ENCODE measurements around the gene NEURL1. TPM values are rescaled to one million over a fixed set of nuclear protein-coding genes. Genes with fewer than 3 reads are reported as not detected.

NEURL1 gene
- total and polyA plus RNA-seq, 2 experiments from 2014 or later, result 2.3 to 4.6 TPM

DNA sequence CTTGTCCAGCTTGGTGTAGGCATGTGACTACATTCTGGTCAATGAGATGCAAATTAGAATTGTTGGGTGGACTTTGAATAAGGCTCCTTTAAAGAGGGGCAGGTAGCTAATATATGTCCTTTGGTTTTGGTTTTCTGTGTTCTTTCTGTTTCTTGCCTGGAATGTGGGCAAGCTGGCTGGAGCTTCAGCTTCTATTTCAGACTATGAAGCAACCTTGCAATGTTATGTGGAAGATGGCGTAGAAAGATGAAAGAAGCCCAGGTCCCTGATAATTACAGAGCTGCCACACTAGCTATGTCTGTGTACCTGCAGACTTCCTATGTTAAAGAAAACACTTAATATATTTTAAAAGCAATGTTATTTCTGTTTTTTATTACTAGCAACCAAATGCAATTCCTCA is 46.2 kb downstream of the NEURL1 start:
- no peak overlapping the region for H3K27ac ChIP-seq
- peaks cover 7% of the 10 kb centered on the region for H3K4me1 ChIP-seq (ENCODE audit: insufficient read depth)
- H3K36me3 ChIP-seq (replicated peaks; ENCODE audit: insufficient read depth, low read depth), result no peaks in the 10 kb centered on the region
- no peaks in the 10 kb centered on the region for H3K9me3 ChIP-seq (ENCODE audit: low read depth)
- no peak overlapping the region for H3K4me3 ChIP-seq
- no peak for DNase-seq (ENCODE audit: low spot score)
- TF ChIP-seq, protein P1, sequence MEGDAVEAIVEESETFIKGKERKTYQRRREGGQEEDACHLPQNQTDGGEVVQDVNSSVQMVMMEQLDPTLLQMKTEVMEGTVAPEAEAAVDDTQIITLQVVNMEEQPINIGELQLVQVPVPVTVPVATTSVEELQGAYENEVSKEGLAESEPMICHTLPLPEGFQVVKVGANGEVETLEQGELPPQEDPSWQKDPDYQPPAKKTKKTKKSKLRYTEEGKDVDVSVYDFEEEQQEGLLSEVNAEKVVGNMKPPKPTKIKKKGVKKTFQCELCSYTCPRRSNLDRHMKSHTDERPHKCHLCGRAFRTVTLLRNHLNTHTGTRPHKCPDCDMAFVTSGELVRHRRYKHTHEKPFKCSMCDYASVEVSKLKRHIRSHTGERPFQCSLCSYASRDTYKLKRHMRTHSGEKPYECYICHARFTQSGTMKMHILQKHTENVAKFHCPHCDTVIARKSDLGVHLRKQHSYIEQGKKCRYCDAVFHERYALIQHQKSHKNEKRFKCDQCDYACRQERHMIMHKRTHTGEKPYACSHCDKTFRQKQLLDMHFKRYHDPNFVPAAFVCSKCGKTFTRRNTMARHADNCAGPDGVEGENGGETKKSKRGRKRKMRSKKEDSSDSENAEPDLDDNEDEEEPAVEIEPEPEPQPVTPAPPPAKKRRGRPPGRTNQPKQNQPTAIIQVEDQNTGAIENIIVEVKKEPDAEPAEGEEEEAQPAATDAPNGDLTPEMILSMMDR (IDR thresholded peaks at IDR 0.05; ENCODE audit: poor library complexity), result no peak
- TF ChIP-seq EZH2phosphoT487 (IDR thresholded peaks at IDR 0.05; ENCODE audit: low read depth, severe bottlenecking, unreplicated experiment) (no peak), EZH2 (IDR thresholded peaks at IDR 0.05; ENCODE audit: borderline replicate concordance) (no peak)
- no peak overlapping the region for H3K4me2 ChIP-seq
- no peaks in the 10 kb centered on the region for H3K9me2 ChIP-seq (replicated peaks; ENCODE audit: insufficient read depth)
- H4K20me1 ChIP-seq (ENCODE audit: insufficient read depth, poor library complexity, severe bottlenecking), result no peaks in the 10 kb centered on the region
- no peaks in the 10 kb centered on the region for H3K27me3 ChIP-seq
- no peaks in the 10 kb centered on the region for H3K79me2 ChIP-seq
- WGBS (ENCODE audit: low lambda C conversion rate, missing lambda C conversion rate), result 0% methylated on average over 1 of the region's 1 CpG
- no peak overlapping the region for H2AFZ ChIP-seq

DNA sequence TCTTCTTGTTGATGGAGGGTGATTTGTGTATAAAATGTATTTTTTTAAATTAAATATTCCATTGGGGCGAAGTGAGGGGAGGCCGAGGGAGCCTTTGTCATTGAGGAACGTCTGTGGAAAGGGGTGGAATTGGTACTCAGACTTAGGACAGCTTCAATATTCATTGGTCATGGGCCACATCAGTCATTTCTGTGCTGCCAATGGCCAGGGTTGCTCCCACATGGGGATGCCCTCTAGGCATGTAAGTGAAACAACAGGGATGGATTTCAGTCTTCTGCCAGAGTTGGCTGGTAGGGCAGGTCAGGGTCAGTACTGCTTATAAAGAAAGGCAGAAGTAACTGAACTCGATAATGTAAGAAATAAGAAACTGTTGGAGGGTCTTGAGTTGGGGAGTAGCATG is 47.2 kb downstream of the NEURL1 start:
- no peaks in the 10 kb centered on the region for H3K27me3 ChIP-seq
- no peak overlapping the region for H3K4me2 ChIP-seq
- H3K4me1 ChIP-seq (ENCODE audit: insufficient read depth), result peaks cover 7% of the 10 kb centered on the region
- no peaks in the 10 kb centered on the region for H3K36me3 ChIP-seq (replicated peaks; ENCODE audit: insufficient read depth, low read depth)
- no peaks in the 10 kb centered on the region for H3K79me2 ChIP-seq
- no peaks in the 10 kb centered on the region for H4K20me1 ChIP-seq (ENCODE audit: insufficient read depth, poor library complexity, severe bottlenecking)
- DNase-seq (ENCODE audit: low spot score), result no peak
- TF ChIP-seq EZH2 (IDR thresholded peaks at IDR 0.05; ENCODE audit: borderline replicate concordance) (no peak), EZH2phosphoT487 (IDR thresholded peaks at IDR 0.05; ENCODE audit: low read depth, severe bottlenecking, unreplicated experiment) (no peak)
- TF ChIP-seq, protein P1 (IDR thresholded peaks at IDR 0.05; ENCODE audit: poor library complexity), result no peak
- no peaks in the 10 kb centered on the region for H3K9me3 ChIP-seq (ENCODE audit: low read depth)
- WGBS (ENCODE audit: low lambda C conversion rate, missing lambda C conversion rate), result 63% methylated on average over 4 of the region's 4 CpGs
- H3K4me3 ChIP-seq, result no peak overlapping the region
- no peak overlapping the region for H2AFZ ChIP-seq
- no peaks in the 10 kb centered on the region for H3K9me2 ChIP-seq (replicated peaks; ENCODE audit: insufficient read depth)
- no peak overlapping the region for H3K27ac ChIP-seq

DNA sequence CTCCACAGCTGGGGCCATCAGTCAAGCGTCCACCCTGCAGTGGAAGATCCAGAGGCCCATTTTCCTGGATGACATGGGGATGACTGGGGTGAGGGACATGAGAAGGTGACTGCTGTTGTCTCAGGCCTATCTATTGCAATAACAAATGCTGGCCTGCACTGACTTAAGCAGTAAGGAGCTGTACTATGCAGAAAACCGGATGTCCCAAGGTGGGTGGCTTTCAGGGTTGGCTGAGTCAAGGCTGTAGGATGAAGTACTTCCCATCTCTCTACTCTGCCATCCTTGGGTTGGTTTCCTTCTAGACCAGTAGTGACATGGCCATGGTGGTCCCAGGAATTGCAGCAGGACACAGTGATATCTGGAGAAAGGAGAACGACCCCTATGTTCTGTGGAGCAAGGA is 48.1 kb downstream of the NEURL1 start:
- WGBS (ENCODE audit: low lambda C conversion rate, missing lambda C conversion rate), result 94% methylated on average over 3 of the region's 3 CpGs
- TF ChIP-seq, protein P1 (IDR thresholded peaks at IDR 0.05; ENCODE audit: poor library complexity), result no peak
- TF ChIP-seq EZH2 (IDR thresholded peaks at IDR 0.05; ENCODE audit: borderline replicate concordance) (no peak), EZH2phosphoT487 (IDR thresholded peaks at IDR 0.05; ENCODE audit: low read depth, severe bottlenecking, unreplicated experiment) (no peak)
- Histone ChIP-seq H3K27me3 (no peaks in the 10 kb centered on the region), H3K9me2 (replicated peaks; ENCODE audit: insufficient read depth) (no peaks in the 10 kb centered on the region), H3K4me3 (no peak overlapping the region), H3K4me2 (no peak overlapping the region), H3K27ac (no peak overlapping the region), H4K20me1 (ENCODE audit: insufficient read depth, poor library complexity, severe bottlenecking) (no peaks in the 10 kb centered on the region), H3K4me1 (ENCODE audit: insufficient read depth) (peaks cover 7% of the 10 kb centered on the region), H3K36me3 (replicated peaks; ENCODE audit: insufficient read depth, low read depth) (no peaks in the 10 kb centered on the region), H3K9me3 (ENCODE audit: low read depth) (no peaks in the 10 kb centered on the region), H2AFZ (no peak overlapping the region), H3K79me2 (no peaks in the 10 kb centered on the region)
- no peak for DNase-seq (ENCODE audit: low spot score)

Data from hepatocyte (in vitro differentiated cells).